Osteocyte (in vitro differentiated cells): ENCODE data around the gene ZNRF2. TPM values are rescaled to one million over a fixed set of nuclear protein-coding genes. Genes with fewer than 3 reads are reported as not detected.

ENCODE experiments used
- DNase-seq: peaks from one replicate; pipeline ENCODE4 v3.0.0; 2021; ENCODE audit warnings: mixed read lengths; ENCODE audit not compliant: unreplicated experiment; ENCODE audit errors: extremely low spot score
- H3K27ac Mint-ChIP-seq: one replicate; pipeline ENCODE4 v1.8.0; 2021; ENCODE audit warnings: mild to moderate bottlenecking, mixed read lengths; ENCODE audit not compliant: unreplicated experiment
- H3K27me3 Mint-ChIP-seq: one replicate; pipeline ENCODE4 v1.8.0; 2021; ENCODE audit warnings: mixed read lengths; ENCODE audit not compliant: unreplicated experiment
- H3K36me3 Mint-ChIP-seq: one replicate; pipeline ENCODE4 v1.8.0; 2021; ENCODE audit warnings: mixed read lengths; ENCODE audit not compliant: unreplicated experiment
- H3K4me1 Mint-ChIP-seq: one replicate; pipeline ENCODE4 v1.8.0; 2021; ENCODE audit warnings: mixed read lengths; ENCODE audit not compliant: unreplicated experiment
- H3K4me3 Mint-ChIP-seq: one replicate; pipeline ENCODE4 v1.8.0; 2021; ENCODE audit warnings: mild to moderate bottlenecking, moderate library complexity, mixed read lengths; ENCODE audit not compliant: unreplicated experiment
- H3K9me3 Mint-ChIP-seq: one replicate; pipeline ENCODE4 v1.8.0; 2021; ENCODE audit warnings: mixed read lengths; ENCODE audit not compliant: unreplicated experiment
- CTCF ChIP-seq: fragments of 200-600 bp; sonication (generic); IDR thresholded peaks from 2 replicates; pipeline ENCODE4 v1.5.0; 2021; ENCODE audit warnings: antibody characterized with exemption, mild to moderate bottlenecking, moderate library complexity
- total RNA-seq: library from RNA; stranded (reverse); gene quantifications from 2 replicates; pipeline ENCODE4 v1.2.1, GENCODE V29; 2021

ZNRF2 gene
- total RNA-seq, 1 donor from 2014 or later, result 6.8 TPM

GRCh38 chr7:30389791-30390190 is 105.4 kb downstream of the ZNRF2 start:
- Mint-ChIP-seq H3K4me3 (no peak overlapping the region), H3K4me1 (no peaks in the 10 kb centered on the region), H3K9me3 (no peaks in the 10 kb centered on the region), H3K27ac (no peak overlapping the region), H3K36me3 (peaks cover 7% of the 10 kb centered on the region), H3K27me3 (no peaks in the 10 kb centered on the region)
- DNase-seq, result no peak
- TF ChIP-seq CTCF, result no peak

DNA sequence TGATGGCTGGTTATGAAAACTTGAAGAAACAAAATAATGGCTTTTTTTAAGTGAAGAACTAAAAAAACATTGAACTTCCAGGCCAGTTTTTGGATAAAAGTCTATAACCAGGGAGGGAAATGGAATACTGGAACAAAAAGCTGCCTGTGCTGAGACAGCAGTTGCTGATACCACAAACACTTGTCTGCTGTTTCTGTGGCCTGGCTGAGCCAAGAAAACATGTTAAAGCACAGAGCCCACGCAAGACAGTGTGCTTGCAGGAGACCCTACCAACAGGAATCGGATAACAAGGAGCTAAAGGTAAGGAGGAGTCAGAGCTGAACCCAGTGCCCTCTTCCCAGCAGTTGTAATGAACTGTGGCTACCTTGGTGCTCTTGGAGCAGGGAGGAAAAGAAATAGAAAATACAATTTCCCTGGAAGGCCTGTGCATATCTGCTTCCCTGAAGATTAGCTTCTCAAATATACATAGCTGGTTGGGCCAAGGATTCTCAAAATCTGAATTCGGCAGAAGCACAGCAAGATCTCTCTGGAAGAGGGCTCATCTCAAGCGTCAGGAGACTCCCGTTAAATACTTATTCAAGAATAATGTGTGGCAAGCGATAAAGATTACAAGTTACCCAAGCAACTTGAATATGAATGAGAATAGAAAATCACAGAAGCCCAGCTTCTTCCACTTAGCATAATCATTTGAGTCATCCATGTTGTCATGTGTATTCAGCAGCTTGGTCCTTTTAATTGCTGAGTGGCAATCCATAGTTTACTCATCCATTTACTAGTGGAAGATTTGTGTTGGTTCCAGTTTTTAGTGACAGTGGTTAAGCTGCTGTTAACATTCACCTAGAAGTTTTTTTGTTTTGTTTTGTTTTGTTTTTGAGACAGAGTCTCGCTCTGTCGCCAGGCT is 106.6 kb downstream of the ZNRF2 start:
- Mint-ChIP-seq H3K27me3 (no peaks in the 10 kb centered on the region), H3K9me3 (no peaks in the 10 kb centered on the region), H3K4me3 (no peak overlapping the region), H3K36me3 (peaks cover 7% of the 10 kb centered on the region), H3K4me1 (no peaks in the 10 kb centered on the region), H3K27ac (no peak overlapping the region)
- TF ChIP-seq CTCF, result no peak
- no peak for DNase-seq

- Mint-ChIP-seq H3K36me3 (peaks cover 7% of the 10 kb centered on the region), H3K4me3 (no peak overlapping the region), H3K27ac (no peak overlapping the region), H3K27me3 (no peaks in the 10 kb centered on the region), H3K9me3 (no peaks in the 10 kb centered on the region), H3K4me1 (no peaks in the 10 kb centered on the region)
- no peak for TF ChIP-seq CTCF
- no peak for DNase-seq
Measured at GRCh38 chr7:30391806-30392205, 107.4 kb downstream of the ZNRF2 start.

DNA sequence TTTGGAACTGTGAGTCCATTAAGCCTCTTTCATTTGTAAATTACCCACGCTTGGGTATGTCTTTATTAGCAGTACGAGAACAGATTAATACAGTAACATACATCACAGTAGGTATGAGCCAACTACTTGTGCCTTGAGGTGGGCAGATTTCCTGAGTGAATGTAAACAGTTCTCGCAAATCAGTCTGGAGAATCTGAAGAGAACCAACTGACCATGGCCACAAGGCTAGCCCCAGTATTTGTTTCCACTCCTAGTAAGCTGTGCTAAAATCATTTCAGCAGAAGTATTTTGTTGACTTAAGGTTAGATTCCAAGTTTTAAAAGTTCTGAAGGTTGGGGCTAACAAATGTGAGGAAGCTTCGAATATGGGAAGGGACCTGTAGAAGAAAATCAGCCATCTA is 111.3 kb downstream of the ZNRF2 start:
- DNase-seq, result no peak
- no peaks in the 10 kb centered on the region for H3K36me3 Mint-ChIP-seq
- H3K9me3 Mint-ChIP-seq, result no peaks in the 10 kb centered on the region
- H3K27me3 Mint-ChIP-seq, result no peaks in the 10 kb centered on the region
- H3K4me3 Mint-ChIP-seq, result no peak overlapping the region
- TF ChIP-seq CTCF, result no peak
- H3K27ac Mint-ChIP-seq, result no peak overlapping the region
- no peaks in the 10 kb centered on the region for H3K4me1 Mint-ChIP-seq

DNA sequence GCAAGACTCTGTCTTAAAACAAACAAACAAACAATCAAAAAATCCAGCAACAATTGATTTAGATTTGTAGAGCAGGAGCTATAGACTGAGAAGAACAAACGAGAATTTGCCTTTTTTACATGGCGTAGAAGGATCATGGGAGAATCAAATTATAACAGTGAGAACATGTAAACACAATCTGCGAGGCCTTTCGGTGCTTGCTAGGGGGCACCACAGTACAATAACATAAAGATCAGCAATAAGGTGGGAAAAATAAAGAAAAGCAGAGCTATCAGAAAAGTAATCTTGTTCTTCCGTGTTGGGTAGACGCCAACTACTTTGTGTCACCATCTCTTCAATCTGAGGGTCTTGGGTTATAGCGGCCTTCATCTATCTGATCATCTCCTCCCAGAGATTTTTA is 112.0 kb downstream of the ZNRF2 start:
- peak; percentile 35 for TF ChIP-seq CTCF
- no peaks in the 10 kb centered on the region for H3K27me3 Mint-ChIP-seq
- no peak overlapping the region for H3K27ac Mint-ChIP-seq
- DNase-seq, result no peak
- no peaks in the 10 kb centered on the region for H3K4me1 Mint-ChIP-seq
- no peak overlapping the region for H3K4me3 Mint-ChIP-seq
- no peaks in the 10 kb centered on the region for H3K9me3 Mint-ChIP-seq
- H3K36me3 Mint-ChIP-seq, result no peaks in the 10 kb centered on the region
